K562 (cell line): ENCODE results near the gene ZNF691. TPM values are rescaled to one million over a fixed set of nuclear protein-coding genes. Genes with fewer than 3 reads are reported as not detected.
A peak's percentile ranks its signal among the peaks of the same experiment; 100 is the strongest.

Source experiments
- ARID2 ChIP-seq: fragments of 450-650 bp; IDR thresholded peaks from 2 replicates; pipeline ENCODE4 v1.6.1; 2017; ENCODE audit warnings: antibody characterized with exemption, mild to moderate bottlenecking
- BRCA1 ChIP-seq, 2 experiments: fragments of 450-650 bp in 1 of 2; sonication (generic) in 1 of 2; formaldehyde crosslinking in 1 of 2; IDR thresholded peaks; 2 replicates each; pipeline versions ENCODE4 v1.5.0 to v1.6.1; 2017 to 2020; ENCODE audit warnings: mild to moderate bottlenecking in 1 of 2, missing genetic modification reagents in 1 of 2
- C11orf30 ChIP-seq: fragments of 450-650 bp; IDR thresholded peaks from 2 replicates; pipeline ENCODE4 v1.6.1; 2016; ENCODE audit warnings: low read depth, mild to moderate bottlenecking
- CBX1 ChIP-seq: sonication (generic); IDR thresholded peaks from 2 replicates; pipeline ENCODE4 v1.6.1; 2016; ENCODE audit warnings: antibody characterized with exemption, low read depth, mild to moderate bottlenecking
- CHD2 ChIP-seq: IDR thresholded peaks from 2 replicates; pipeline ENCODE4 v1.6.1; 2011; ENCODE audit warnings: low read depth, low read length
- DACH1 ChIP-seq: fragments of 450-650 bp; IDR thresholded peaks from 2 replicates; pipeline ENCODE4 v1.6.1; 2018; ENCODE audit not compliant: partially characterized antibody
- DPF2 ChIP-seq: fragments of 450-650 bp; IDR thresholded peaks from 2 replicates; pipeline ENCODE4 v1.6.1; 2016
- EHMT2 ChIP-seq: fragments of 450-650 bp; IDR thresholded peaks from 2 replicates; pipeline ENCODE4 v1.6.1; 2018; ENCODE audit warnings: antibody characterized with exemption
- EWSR1 ChIP-seq: fragments of 450-650 bp; IDR thresholded peaks from 2 replicates; pipeline ENCODE4 v1.6.1; 2018; ENCODE audit warnings: borderline replicate concordance, mild to moderate bottlenecking, low read depth, moderate library complexity; ENCODE audit not compliant: partially characterized antibody
- FIP1L1 ChIP-seq: fragments of 200-400 bp; formaldehyde crosslinking; IDR thresholded peaks from 2 replicates; pipeline ENCODE4 v1.6.1; 2018; ENCODE audit warnings: mild to moderate bottlenecking, low read depth, low read length; ENCODE audit not compliant: poor library complexity, severe bottlenecking
- HCFC1 ChIP-seq: IDR thresholded peaks from 2 replicates; pipeline ENCODE4 v1.6.1; 2012; ENCODE audit warnings: low read depth, low read length, improper control_type of control experiment
- HINFP ChIP-seq: fragments of 450-650 bp; conservative IDR thresholded peaks from 2 replicates; pipeline ENCODE4 v1.6.1; 2016; ENCODE audit warnings: missing genetic modification characterization, low read depth, mild to moderate bottlenecking, control low read depth, missing compliant biosample characterization
- LARP7 ChIP-seq: fragments of 450-650 bp; IDR thresholded peaks from 2 replicates; pipeline ENCODE4 v1.6.1; 2016
- MIER1 ChIP-seq: fragments of 450-650 bp; IDR thresholded peaks from 2 replicates; pipeline ENCODE4 v1.6.1; 2016; ENCODE audit warnings: antibody characterized with exemption, mild to moderate bottlenecking, low read depth
- NELFE ChIP-seq: IDR thresholded peaks from 2 replicates; pipeline ENCODE4 v1.6.1; 2011; ENCODE audit warnings: mild to moderate bottlenecking; ENCODE audit not compliant: insufficient read depth, insufficient read length
- NRF1 ChIP-seq, 2 experiments: fragments of 450-650 bp; IDR thresholded peaks in 1 of 2; conservative IDR thresholded peaks in 1 of 2; 2 replicates each; pipeline ENCODE4 v1.6.1; 2014; ENCODE audit warnings: mild to moderate bottlenecking in 2 of 2
- SMARCA5 ChIP-seq: fragments of 450-650 bp; IDR thresholded peaks from 2 replicates; pipeline ENCODE4 v1.6.1; 2016
- TCF7L2 ChIP-seq: fragments of 150-350 bp; IDR thresholded peaks from 2 replicates; pipeline ENCODE4 v1.6.1; 2016; ENCODE audit warnings: low read depth, mild to moderate bottlenecking, low read length, moderate library complexity
- ZBTB11 ChIP-seq, 3 experiments: fragments of 200-800 bp in 1 of 3; fragments of 250-450 bp in 1 of 3; fragments of 450-650 bp in 1 of 3; sonication (Bioruptor Pico) in 1 of 3; sonication (Bioruptor generic) in 1 of 3; formaldehyde crosslinking in 1 of 3; IDR thresholded peaks; 2 replicates each; pipeline versions ENCODE4 v1.6.1 to v1.8.0; 2016 to 2022; ENCODE audit warnings: mild to moderate bottlenecking in 2 of 3, missing genetic modification characterization in 2 of 3, missing compliant biosample characterization in 1 of 3, moderate library complexity in 1 of 3
- ZBTB49 ChIP-seq: sonication (generic); formaldehyde crosslinking; IDR thresholded peaks from 2 replicates; pipeline ENCODE4 v1.8.0; 2022; ENCODE audit warnings: missing genetic modification reagents, mild to moderate bottlenecking, borderline replicate concordance
- ZNF696 ChIP-seq: fragments of 250-450 bp; sonication (Bioruptor Pico); conservative IDR thresholded peaks from 2 replicates; pipeline ENCODE4 v1.4.0; 2020; ENCODE audit warnings: mild to moderate bottlenecking, moderate library complexity
- ZSCAN32 ChIP-seq: fragments of 450-650 bp; formaldehyde crosslinking; IDR thresholded peaks from 2 replicates; pipeline ENCODE4 v1.4.0; 2020; ENCODE audit warnings: mild to moderate bottlenecking, moderate library complexity
- polyA plus RNA-seq, 8 experiments: library from polyadenylated mRNA; depleted of rRNA in 4 of 8; stranded (reverse) in 5 of 8; unstranded in 3 of 8; fragments of >200 nt; fragmentation: Nextera tagmentation in 2 of 8; fragmentation: Illumina TruSeq in 1 of 8; extraction: Ambion mirVana in 2 of 8; extraction: Trizol in 1 of 8; gene quantifications; 2 replicates each; pipeline versions ENCODE4 v1.2.1 to v1.2.3, GENCODE V29; 2011 to 2014; ENCODE audit warnings: inconsistent platforms in 1 of 8, missing spikeins in 1 of 8
- total RNA-seq, 7 experiments: library from RNA; depleted of rRNA in 6 of 7; stranded (reverse); fragments of >200 nt in 6 of 7; fragmentation: Illumina TruSeq in 2 of 7; extraction: Trizol in 2 of 7; gene quantifications; 2 replicates each; pipeline versions ENCODE4 v1.2.1 to v1.2.3, GENCODE V29; 2011 to 2021; ENCODE audit warnings: low replicate concordance in 1 of 7

Gene ZNF691
- total and polyA plus RNA-seq, 9 of the 15 experiments (the other 6 are each of a cell fraction or from before 2014, with no cell fraction given), result 10.7 to 30.4 (median 14.8) TPM

- TF ChIP-seq ZBTB11 (CRISPR knock-in tag; IDR thresholded peaks at IDR 0.05) (peak in 1 of 3 experiments; percentile 82; a peak in 2 of 6 replicates), EHMT2 (0 out of 2 replicates have a peak, but pooled peaks have one; percentile 15), EWSR1 (no peak), BRCA1 (IDR thresholded peaks at IDR 0.05) (no peak), BRCA1 (CRISPR knock-in tag; IDR thresholded peaks at IDR 0.05) (no peak), NRF1 (conservative IDR thresholded peaks at IDR 0.05 in 1 of 2, IDR thresholded peaks at IDR 0.05 in 1 of 2) (peak in 1 of 2 experiments; percentile 12; a peak in 1 of 4 replicates), TCF7L2 (no peak), NELFE (no peak), HCFC1 (no peak), CBX1 (no peak), HINFP (tag) (0 out of 2 replicates have a peak, but pooled peaks have one; percentile 40), MIER1 (no peak), ZBTB49 (CRISPR knock-in tag) (no peak), LARP7 (no peak), SMARCA5 (no peak), ZSCAN32 (CRISPR knock-in tag) (no peak), DACH1 (peak; percentile 81), C11orf30 (peak; percentile 81), ARID2 (no peak; the same call in 1 of the 2 replicates), DPF2 (peak; percentile 100), FIP1L1 (no peak), CHD2 (no peak), ZNF696 (CRISPR knock-in tag) (no peak)
Measured at GRCh38 chr1:42825036-42825851, 21.2 kb upstream of the ZNF691 start (continued).
